ENCODE data around the gene BLOC1S3. TPM values are rescaled to one million over a fixed set of nuclear protein-coding genes. Genes with fewer than 3 reads are reported as not detected.

The BLOC1S3 gene
- total RNA-seq, 1 experiment from 2014 or later: 4.4 TPM

- Histone ChIP-seq H3K4me3 (ENCODE audit: low read length) (peak overlapping the region; percentile 51), H3K36me3 (ENCODE audit: insufficient read depth, low read length) (no peaks in the 10 kb centered on the region), H4K20me1 (ENCODE audit: insufficient read depth, low read depth, low read length) (no peaks in the 10 kb centered on the region), H3K9me3 (ENCODE audit: low read length) (no peaks in the 10 kb centered on the region), H3K79me2 (ENCODE audit: low read length) (peaks cover 50% of the 10 kb centered on the region), H2AFZ (ENCODE audit: low read length) (no peak overlapping the region), H3K27ac (ENCODE audit: low read length) (peak overlapping the region; percentile 88), H3K27me3 (ENCODE audit: low read length) (no peaks in the 10 kb centered on the region), H3K9me2 (replicated peaks; ENCODE audit: insufficient read depth, low read length) (no peaks in the 10 kb centered on the region), H3K4me1 (ENCODE audit: low read length) (peaks cover 55% of the 10 kb centered on the region), H3K9ac (ENCODE audit: low read length) (peak overlapping the region; percentile 68), H3K4me2 (ENCODE audit: low read depth, low read length, poor library complexity, severe bottlenecking) (peak overlapping the region; percentile 64)
- DNase-seq: peak; percentile 89
Observed at GRCh38 chr19:45137179-45137761, 41.3 kb upstream of the BLOC1S3 start.

- no peak for DNase-seq
- peak overlapping the region; percentile 51; the same call in 1 of the 2 replicates for H3K4me3 ChIP-seq (ENCODE audit: low read length)
- no peaks in the 10 kb centered on the region for H3K36me3 ChIP-seq (ENCODE audit: insufficient read depth, low read length)
- H3K9me2 ChIP-seq (replicated peaks; ENCODE audit: insufficient read depth, low read length): no peaks in the 10 kb centered on the region
- peak overlapping the region; percentile 64 for H3K4me2 ChIP-seq (ENCODE audit: low read depth, low read length, poor library complexity, severe bottlenecking)
- H3K9ac ChIP-seq (ENCODE audit: low read length): peak overlapping the region; percentile 68
- H4K20me1 ChIP-seq (ENCODE audit: insufficient read depth, low read depth, low read length): no peaks in the 10 kb centered on the region
- H3K4me1 ChIP-seq (ENCODE audit: low read length): peaks cover 54% of the 10 kb centered on the region
- H3K9me3 ChIP-seq (ENCODE audit: low read length): no peaks in the 10 kb centered on the region
- H3K79me2 ChIP-seq (ENCODE audit: low read length): peaks cover 44% of the 10 kb centered on the region
- H2AFZ ChIP-seq (ENCODE audit: low read length): no peak overlapping the region
- H3K27me3 ChIP-seq (ENCODE audit: low read length): no peaks in the 10 kb centered on the region
- peak overlapping the region; percentile 88 for H3K27ac ChIP-seq (ENCODE audit: low read length)
Observed at GRCh38 chr19:45138303-45138751, 40.3 kb upstream of the BLOC1S3 start.

DNA sequence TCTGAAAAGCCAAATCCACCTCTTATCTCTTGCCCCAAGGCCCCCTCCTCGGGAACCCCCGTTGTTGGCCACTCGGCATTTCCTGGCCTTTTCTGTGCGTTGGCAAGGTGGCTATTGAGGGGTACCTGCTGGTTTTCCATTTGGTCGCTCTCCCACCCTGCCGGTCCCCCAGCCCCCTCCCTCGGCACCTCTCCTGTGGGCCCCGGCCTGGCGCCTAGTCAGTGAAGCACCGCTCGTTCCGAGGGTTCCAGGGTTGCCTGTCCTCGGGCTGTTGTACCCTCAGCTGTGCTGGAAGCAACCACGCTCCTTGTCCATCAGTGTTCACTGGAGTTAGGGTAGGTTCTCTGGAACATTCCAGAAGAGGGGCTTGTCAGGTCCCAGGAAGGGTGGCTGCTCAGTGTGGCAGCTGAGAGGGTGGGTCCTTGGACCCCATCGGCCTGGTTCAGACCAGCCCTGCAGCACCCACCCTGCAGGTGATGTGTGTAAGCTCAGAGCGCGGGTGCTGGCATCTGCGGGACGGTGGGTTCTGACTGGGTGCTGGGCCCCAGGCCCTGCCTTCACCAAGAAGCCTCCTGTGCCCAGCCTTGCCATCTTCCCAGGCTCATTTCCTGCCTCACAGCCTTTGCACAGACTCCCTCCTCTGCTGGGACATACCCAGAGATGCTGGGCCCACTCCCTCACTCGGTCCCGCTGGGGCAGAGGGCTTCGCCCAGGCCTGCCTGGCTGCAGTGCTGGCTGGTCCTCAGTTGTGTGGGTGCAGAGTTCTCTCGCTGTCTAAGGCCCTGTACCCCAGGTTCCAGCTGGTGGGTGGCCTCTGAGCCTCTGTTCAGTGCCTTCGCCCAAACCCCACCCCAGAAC is 39.1 kb upstream of the BLOC1S3 start:
- Histone ChIP-seq H3K79me2 (ENCODE audit: low read length) (peaks cover 37% of the 10 kb centered on the region), H3K36me3 (ENCODE audit: insufficient read depth, low read length) (no peaks in the 10 kb centered on the region), H3K4me1 (ENCODE audit: low read length) (peaks cover 42% of the 10 kb centered on the region), H3K4me3 (ENCODE audit: low read length) (no peak overlapping the region), H4K20me1 (ENCODE audit: insufficient read depth, low read depth, low read length) (no peaks in the 10 kb centered on the region), H3K27me3 (ENCODE audit: low read length) (no peaks in the 10 kb centered on the region), H3K9me3 (ENCODE audit: low read length) (no peaks in the 10 kb centered on the region), H3K9me2 (replicated peaks; ENCODE audit: insufficient read depth, low read length) (no peaks in the 10 kb centered on the region), H3K9ac (ENCODE audit: low read length) (no peak overlapping the region), H2AFZ (ENCODE audit: low read length) (no peak overlapping the region), H3K27ac (ENCODE audit: low read length) (peak overlapping the region; percentile 88; the same call in 1 of the 2 replicates), H3K4me2 (ENCODE audit: low read depth, low read length, poor library complexity, severe bottlenecking) (no peak overlapping the region)
- DNase-seq: no peak

DNA sequence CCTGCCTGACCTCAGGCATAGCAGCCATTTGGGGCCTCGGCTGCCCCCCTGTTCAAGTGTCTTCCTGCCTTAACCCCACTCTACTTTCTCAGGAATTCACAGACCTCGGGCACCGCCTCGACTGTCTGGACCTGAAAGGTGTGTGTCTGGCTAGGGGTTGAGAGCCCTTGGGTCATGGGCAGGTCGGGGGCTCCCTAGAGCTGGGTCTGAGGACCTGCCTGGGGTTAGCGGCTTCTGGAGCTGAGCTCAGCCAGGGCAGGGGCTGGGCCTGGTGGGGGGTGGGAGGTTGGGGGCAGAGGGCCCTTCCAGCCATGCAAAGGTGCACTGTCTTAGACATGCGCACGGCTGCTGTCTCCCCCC is 38.5 kb upstream of the BLOC1S3 start:
- no peak overlapping the region for H3K4me2 ChIP-seq (ENCODE audit: low read depth, low read length, poor library complexity, severe bottlenecking)
- no peaks in the 10 kb centered on the region for H3K9me3 ChIP-seq (ENCODE audit: low read length)
- no peak overlapping the region for H3K4me3 ChIP-seq (ENCODE audit: low read length)
- H3K27me3 ChIP-seq (ENCODE audit: low read length): no peaks in the 10 kb centered on the region
- H3K27ac ChIP-seq (ENCODE audit: low read length): no peak overlapping the region
- H3K79me2 ChIP-seq (ENCODE audit: low read length): peaks cover 31% of the 10 kb centered on the region
- H3K9ac ChIP-seq (ENCODE audit: low read length): no peak overlapping the region
- H2AFZ ChIP-seq (ENCODE audit: low read length): no peak overlapping the region
- no peaks in the 10 kb centered on the region for H3K9me2 ChIP-seq (replicated peaks; ENCODE audit: insufficient read depth, low read length)
- DNase-seq: no peak
- H4K20me1 ChIP-seq (ENCODE audit: insufficient read depth, low read depth, low read length): no peaks in the 10 kb centered on the region
- H3K36me3 ChIP-seq (ENCODE audit: insufficient read depth, low read length): no peaks in the 10 kb centered on the region
- peaks cover 36% of the 10 kb centered on the region for H3K4me1 ChIP-seq (ENCODE audit: low read length)

- H3K27me3 ChIP-seq (ENCODE audit: low read length): no peaks in the 10 kb centered on the region
- no peak overlapping the region for H2AFZ ChIP-seq (ENCODE audit: low read length)
- no peak overlapping the region for H3K4me3 ChIP-seq (ENCODE audit: low read length)
- H4K20me1 ChIP-seq (ENCODE audit: insufficient read depth, low read depth, low read length): no peaks in the 10 kb centered on the region
- no peak for DNase-seq
- no peaks in the 10 kb centered on the region for H3K9me3 ChIP-seq (ENCODE audit: low read length)
- H3K9ac ChIP-seq (ENCODE audit: low read length): no peak overlapping the region
- H3K79me2 ChIP-seq (ENCODE audit: low read length): peaks cover 27% of the 10 kb centered on the region
- H3K4me2 ChIP-seq (ENCODE audit: low read depth, low read length, poor library complexity, severe bottlenecking): no peak overlapping the region
- H3K9me2 ChIP-seq (replicated peaks; ENCODE audit: insufficient read depth, low read length): no peaks in the 10 kb centered on the region
- H3K36me3 ChIP-seq (ENCODE audit: insufficient read depth, low read length): no peaks in the 10 kb centered on the region
- no peak overlapping the region for H3K27ac ChIP-seq (ENCODE audit: low read length)
- H3K4me1 ChIP-seq (ENCODE audit: low read length): peaks cover 32% of the 10 kb centered on the region
Observed at GRCh38 chr19:45140533-45140932, 38.1 kb upstream of the BLOC1S3 start.

DNA sequence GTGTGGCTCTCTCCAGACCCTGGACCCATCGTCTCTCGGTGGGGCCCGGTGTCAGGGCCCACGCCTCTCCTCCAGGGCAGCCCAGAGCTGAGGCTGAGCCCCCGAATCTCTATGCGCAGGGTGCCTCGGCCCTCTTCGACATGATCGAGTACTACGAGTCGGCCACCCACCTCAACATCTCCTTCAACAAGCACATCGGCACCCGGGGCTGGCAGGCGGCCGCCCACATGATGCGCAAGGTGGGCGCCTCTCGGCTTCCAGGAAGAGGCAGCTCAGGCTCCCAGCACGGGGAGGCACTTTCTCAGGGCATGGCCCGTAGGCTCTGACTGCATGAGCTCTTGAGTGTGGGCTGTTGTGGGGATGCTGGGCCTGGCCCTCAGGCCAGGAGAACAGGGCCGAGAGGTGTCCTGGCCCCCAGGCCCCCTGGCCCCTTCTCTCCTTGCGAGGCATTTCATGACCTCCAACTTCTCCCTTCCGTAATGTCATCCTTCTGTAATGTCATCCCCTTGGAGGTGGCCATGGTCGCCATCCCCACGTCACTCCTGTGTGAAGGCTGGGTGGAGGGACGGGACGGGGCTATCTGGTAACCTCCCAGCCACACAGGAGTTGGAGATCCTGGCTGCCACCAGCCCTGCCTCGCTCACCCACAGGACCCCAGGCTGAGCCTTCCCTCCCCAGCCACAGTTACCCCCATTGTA is 37.2 kb upstream of the BLOC1S3 start:
- Histone ChIP-seq H3K27ac (ENCODE audit: low read length) (no peak overlapping the region), H3K4me3 (ENCODE audit: low read length) (no peak overlapping the region), H3K4me1 (ENCODE audit: low read length) (peaks cover 24% of the 10 kb centered on the region), H2AFZ (ENCODE audit: low read length) (no peak overlapping the region), H3K4me2 (ENCODE audit: low read depth, low read length, poor library complexity, severe bottlenecking) (no peak overlapping the region), H3K79me2 (ENCODE audit: low read length) (peaks cover 21% of the 10 kb centered on the region), H3K9ac (ENCODE audit: low read length) (no peak overlapping the region), H3K9me3 (ENCODE audit: low read length) (no peaks in the 10 kb centered on the region), H4K20me1 (ENCODE audit: insufficient read depth, low read depth, low read length) (no peaks in the 10 kb centered on the region), H3K36me3 (ENCODE audit: insufficient read depth, low read length) (no peaks in the 10 kb centered on the region), H3K27me3 (ENCODE audit: low read length) (no peaks in the 10 kb centered on the region), H3K9me2 (replicated peaks; ENCODE audit: insufficient read depth, low read length) (no peaks in the 10 kb centered on the region)
- DNase-seq: no peak

- Histone ChIP-seq H3K36me3 (ENCODE audit: insufficient read depth, low read length) (no peaks in the 10 kb centered on the region), H4K20me1 (ENCODE audit: insufficient read depth, low read depth, low read length) (no peaks in the 10 kb centered on the region), H3K4me3 (ENCODE audit: low read length) (no peak overlapping the region), H3K27ac (ENCODE audit: low read length) (no peak overlapping the region), H3K4me1 (ENCODE audit: low read length) (peaks cover 15% of the 10 kb centered on the region), H3K9ac (ENCODE audit: low read length) (no peak overlapping the region), H3K4me2 (ENCODE audit: low read depth, low read length, poor library complexity, severe bottlenecking) (no peak overlapping the region), H3K27me3 (ENCODE audit: low read length) (no peaks in the 10 kb centered on the region), H3K9me3 (ENCODE audit: low read length) (no peaks in the 10 kb centered on the region), H3K79me2 (ENCODE audit: low read length) (peaks cover 20% of the 10 kb centered on the region), H2AFZ (ENCODE audit: low read length) (no peak overlapping the region), H3K9me2 (replicated peaks; ENCODE audit: insufficient read depth, low read length) (no peaks in the 10 kb centered on the region)
- DNase-seq: no peak
Observed at GRCh38 chr19:45142016-45142725, 36.4 kb upstream of the BLOC1S3 start.
